Measurements from ENCODE around the gene PFKL. TPM values are rescaled to one million over a fixed set of nuclear protein-coding genes. Genes with fewer than 3 reads are reported as not detected.
A peak's percentile ranks its signal among the peaks of the same experiment; 100 is the strongest.

Gene PFKL
- total RNA-seq, 1 experiment from 2014 or later: 150 TPM

DNA sequence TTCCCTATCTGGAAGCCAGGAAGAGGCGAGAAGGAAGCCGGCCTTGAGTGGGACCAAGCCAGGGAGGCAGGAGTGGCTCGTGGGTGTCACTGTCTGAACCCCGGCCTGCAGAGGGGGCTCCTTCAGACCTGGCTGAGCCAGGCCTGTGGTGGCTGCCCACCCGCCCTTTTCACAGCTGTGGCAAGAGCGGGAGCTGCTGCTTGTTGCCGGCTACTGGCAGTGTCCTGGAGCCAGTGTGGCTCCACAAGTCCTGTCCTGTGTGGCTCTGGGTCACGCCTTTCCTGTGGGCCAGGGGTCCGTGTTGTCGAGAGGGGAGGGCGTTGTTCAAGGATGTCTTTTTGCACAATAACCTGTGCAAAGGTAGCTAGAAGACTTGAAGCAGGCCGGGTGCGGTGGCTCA, 1.3 kb downstream of the PFKL start:
- no peak overlapping the region for H2AFZ ChIP-seq (ENCODE audit: low read depth, low read length, poor library complexity, severe bottlenecking)
- peaks cover 51% of the 10 kb centered on the region for H3K79me2 ChIP-seq (ENCODE audit: insufficient read depth, low read length)
- BruUV-seq (replicated peaks): no TSS peak
- H3K27me3 ChIP-seq (ENCODE audit: insufficient read depth, low read length): no peaks in the 10 kb centered on the region
- intact Hi-C loops (cut with micrococcal nuclease): no loop called here
- ATAC-seq: no peak
- no peaks in the 10 kb centered on the region for H3K9me2 ChIP-seq (ENCODE audit: insufficient read depth)
- ChIA-PET POLR2A (interaction anchor here (1.0 kb wide), 1 partner anchor 38 kb away, joined by 3 read pairs; the partner anchor contains the start of gene CFAP410), RAD21 (ENCODE audit: low non-redundant PET in 1 of 2, low total read pairs in 2 of 2, uncharacterized antibody in 2 of 2, unreplicated experiment in 2 of 2) (no interaction called here), CTCF (no interaction called here)
- no peak for DNase-seq (ENCODE audit: low read depth, low spot score)
- peak overlapping the region; percentile 92 for H3K27ac ChIP-seq (ENCODE audit: low read depth, low read length)
- no peak for TF ChIP-seq MAX (IDR thresholded peaks at IDR 0.05)
- H3K36me3 ChIP-seq (ENCODE audit: control insufficient read depth in 1 of 2, insufficient read depth in 2 of 2, low read length in 2 of 2): 0 out of 4 replicates have a peak, but pooled peaks cover 0 to 2% of the 10 kb centered on the region in 2 experiments
- peaks cover 15 to 48% of the 10 kb centered on the region in 2 experiments for H3K4me1 ChIP-seq (ENCODE audit: control insufficient read depth in 1 of 2, insufficient read depth in 2 of 2, low read length in 2 of 2)
- peak overlapping the region; percentile 98 for H3K4me2 ChIP-seq (ENCODE audit: low read length)
- peak overlapping the region; percentile 88 for H3K9ac ChIP-seq (ENCODE audit: low read length)
- H3K9me3 ChIP-seq (ENCODE audit: control insufficient read depth in 1 of 2, insufficient read depth in 1 of 2, low read depth in 1 of 2, low read length in 2 of 2): no peaks in the 10 kb centered on the region
- H4K20me1 ChIP-seq (ENCODE audit: insufficient read depth): no peaks in the 10 kb centered on the region
- H3K4me3 ChIP-seq (replicated peaks in 1 of 2; ENCODE audit: low read depth in 1 of 2, low read length in 2 of 2): peak overlapping the region; percentile 74 to 76

- RAD21 ChIA-PET (ENCODE audit: low non-redundant PET in 1 of 2, low total read pairs in 2 of 2, uncharacterized antibody in 2 of 2, unreplicated experiment in 2 of 2): no interaction called here
- peak overlapping the region; percentile 98 for H3K4me2 ChIP-seq (ENCODE audit: low read length)
- no peak overlapping the region for H3K4me3 ChIP-seq (replicated peaks in 1 of 2; ENCODE audit: low read depth in 1 of 2, low read length in 2 of 2)
- no peak for DNase-seq (ENCODE audit: low read depth, low spot score)
- no peaks in the 10 kb centered on the region for H3K9me2 ChIP-seq (ENCODE audit: insufficient read depth)
- H3K36me3 ChIP-seq (ENCODE audit: control insufficient read depth in 1 of 2, insufficient read depth in 2 of 2, low read length in 2 of 2): peaks cover 0 to 2% of the 10 kb centered on the region in 2 experiments; a peak in 1 of 4 replicates
- H3K9me3 ChIP-seq (ENCODE audit: control insufficient read depth in 1 of 2, insufficient read depth in 1 of 2, low read depth in 1 of 2, low read length in 2 of 2): no peaks in the 10 kb centered on the region
- CTCF ChIA-PET: no interaction called here
- H3K4me1 ChIP-seq (ENCODE audit: control insufficient read depth in 1 of 2, insufficient read depth in 2 of 2, low read length in 2 of 2): peaks cover 15 to 48% of the 10 kb centered on the region in 2 experiments
- H3K27me3 ChIP-seq (ENCODE audit: insufficient read depth, low read length): no peaks in the 10 kb centered on the region
- peaks cover 57% of the 10 kb centered on the region for H3K79me2 ChIP-seq (ENCODE audit: insufficient read depth, low read length)
- TF ChIP-seq, protein P1, sequence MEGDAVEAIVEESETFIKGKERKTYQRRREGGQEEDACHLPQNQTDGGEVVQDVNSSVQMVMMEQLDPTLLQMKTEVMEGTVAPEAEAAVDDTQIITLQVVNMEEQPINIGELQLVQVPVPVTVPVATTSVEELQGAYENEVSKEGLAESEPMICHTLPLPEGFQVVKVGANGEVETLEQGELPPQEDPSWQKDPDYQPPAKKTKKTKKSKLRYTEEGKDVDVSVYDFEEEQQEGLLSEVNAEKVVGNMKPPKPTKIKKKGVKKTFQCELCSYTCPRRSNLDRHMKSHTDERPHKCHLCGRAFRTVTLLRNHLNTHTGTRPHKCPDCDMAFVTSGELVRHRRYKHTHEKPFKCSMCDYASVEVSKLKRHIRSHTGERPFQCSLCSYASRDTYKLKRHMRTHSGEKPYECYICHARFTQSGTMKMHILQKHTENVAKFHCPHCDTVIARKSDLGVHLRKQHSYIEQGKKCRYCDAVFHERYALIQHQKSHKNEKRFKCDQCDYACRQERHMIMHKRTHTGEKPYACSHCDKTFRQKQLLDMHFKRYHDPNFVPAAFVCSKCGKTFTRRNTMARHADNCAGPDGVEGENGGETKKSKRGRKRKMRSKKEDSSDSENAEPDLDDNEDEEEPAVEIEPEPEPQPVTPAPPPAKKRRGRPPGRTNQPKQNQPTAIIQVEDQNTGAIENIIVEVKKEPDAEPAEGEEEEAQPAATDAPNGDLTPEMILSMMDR (IDR thresholded peaks at IDR 0.05 in 2 of 3, conservative IDR thresholded peaks at IDR 0.05 in 1 of 3; ENCODE audit: borderline replicate concordance in 1 of 3, insufficient read depth in 1 of 3, low read depth in 2 of 3, low read length in 2 of 3): peak in 1 of 3 experiments; percentile 17; a peak in 4 of 6 replicates
- no peak for TF ChIP-seq SP1 (IDR thresholded peaks at IDR 0.05; ENCODE audit: low read depth)
- no peaks in the 10 kb centered on the region for H4K20me1 ChIP-seq (ENCODE audit: insufficient read depth)
- no peak for ATAC-seq
- intact Hi-C loops (cut with micrococcal nuclease): no loop called here
- BruUV-seq (replicated peaks): no TSS peak
- H3K27ac ChIP-seq (ENCODE audit: low read depth, low read length): peak overlapping the region; percentile 18
- H3K9ac ChIP-seq (ENCODE audit: low read length): no peak overlapping the region
- POLR2A ChIA-PET: no interaction called here
- H2AFZ ChIP-seq (ENCODE audit: low read depth, low read length, poor library complexity, severe bottlenecking): no peak overlapping the region
These were observed 2.1 kb downstream of the PFKL start for GRCh38 chr21:44301961-44302406.

Measured in HCT116 (cell line).